ENCODE results near the gene FSHR.

FSHR gene
- long read RNA-seq = 0 reads

- Histone ChIP-seq H3K27ac (replicated peaks) (no peak within 1 kb of the TSS), H3K27me3 (ENCODE audit: insufficient read depth, poor library complexity, severe bottlenecking) (no peaks in the 10 kb centered on the region), H3K4me3 (replicated peaks; ENCODE audit: insufficient read depth, low read length) (no peak within 1 kb of the TSS)
- no peak for DNase-seq (ENCODE audit: low read depth in 1 of 2, low spot score in 1 of 2)
- TF ChIP-seq REST (IDR thresholded peaks at IDR 0.05; ENCODE audit: insufficient replicate concordance, low read depth) (no peak), POLR2AphosphoS5 (IDR thresholded peaks at IDR 0.05; ENCODE audit: low read depth) (no peak)
Observed at GRCh38 chr2:49154140-49154539, at the start of gene FSHR. TSS of gene FSHR (minus strand) at chr2:49154515. CDS start at chr2:49154417, 98 bp downstream.

- DNase-seq (ENCODE audit: low read depth in 1 of 2, low spot score in 1 of 2) = no peak
- no peak overlapping the region for H3K27ac ChIP-seq (replicated peaks)
- TF ChIP-seq GABPA (IDR thresholded peaks at IDR 0.05; ENCODE audit: low read depth) (no peak), SPI1 (IDR thresholded peaks at IDR 0.05; ENCODE audit: borderline replicate concordance, low read depth) (no peak), CTCF (IDR thresholded peaks at IDR 0.05; ENCODE audit: insufficient read depth, low read length) (no peak), POLR2AphosphoS5 (IDR thresholded peaks at IDR 0.05; ENCODE audit: low read depth) (no peak), REST (IDR thresholded peaks at IDR 0.05; ENCODE audit: insufficient replicate concordance, low read depth) (no peak)
- no peaks in the 10 kb centered on the region for H3K27me3 ChIP-seq (ENCODE audit: insufficient read depth, poor library complexity, severe bottlenecking)
- H3K4me3 ChIP-seq (replicated peaks; ENCODE audit: insufficient read depth, low read length) = no peak overlapping the region
Observed at GRCh38 chr2:49199266-49199665, 45.0 kb upstream of the FSHR start.

- H3K4me3 ChIP-seq (replicated peaks; ENCODE audit: insufficient read depth, low read length) = no peak overlapping the region
- no peak overlapping the region for H3K27ac ChIP-seq (replicated peaks)
- TF ChIP-seq GABPA (IDR thresholded peaks at IDR 0.05; ENCODE audit: low read depth) (no peak), SPI1 (IDR thresholded peaks at IDR 0.05; ENCODE audit: borderline replicate concordance, low read depth) (no peak), REST (IDR thresholded peaks at IDR 0.05; ENCODE audit: insufficient replicate concordance, low read depth) (no peak), POLR2AphosphoS5 (IDR thresholded peaks at IDR 0.05; ENCODE audit: low read depth) (no peak), CTCF (IDR thresholded peaks at IDR 0.05; ENCODE audit: insufficient read depth, low read length) (no peak)
- H3K27me3 ChIP-seq (ENCODE audit: insufficient read depth, poor library complexity, severe bottlenecking) = no peaks in the 10 kb centered on the region
- DNase-seq (ENCODE audit: low read depth in 1 of 2, low spot score in 1 of 2) = no peak
Observed at GRCh38 chr2:49194701-49195100, 40.4 kb upstream of the FSHR start.

DNA sequence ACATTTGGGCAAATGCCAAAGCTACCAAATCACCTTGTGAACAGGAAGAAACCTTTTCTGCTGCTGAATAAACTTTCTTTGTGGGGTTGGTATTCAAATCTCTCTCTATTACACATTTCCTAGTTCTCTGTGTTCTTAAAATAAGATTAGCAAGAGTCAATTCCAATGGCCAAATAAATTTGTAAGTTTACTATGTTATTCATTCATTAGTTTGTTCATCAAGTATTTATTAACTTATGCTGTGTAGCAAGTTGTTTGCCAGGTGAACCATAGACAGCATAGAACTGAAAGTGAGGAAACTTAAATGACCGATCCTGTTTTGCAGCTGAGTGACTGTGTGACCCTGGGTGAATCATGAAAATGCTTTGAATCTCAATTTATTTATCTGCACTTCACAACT is 37.7 kb upstream of the FSHR start:
- no peak overlapping the region for H3K4me3 ChIP-seq (replicated peaks; ENCODE audit: insufficient read depth, low read length)
- peaks cover 2% of the 10 kb centered on the region for H3K27me3 ChIP-seq (ENCODE audit: insufficient read depth, poor library complexity, severe bottlenecking)
- TF ChIP-seq CTCF (IDR thresholded peaks at IDR 0.05; ENCODE audit: insufficient read depth, low read length) (no peak), SPI1 (IDR thresholded peaks at IDR 0.05; ENCODE audit: borderline replicate concordance, low read depth) (no peak), POLR2AphosphoS5 (IDR thresholded peaks at IDR 0.05; ENCODE audit: low read depth) (no peak), REST (IDR thresholded peaks at IDR 0.05; ENCODE audit: insufficient replicate concordance, low read depth) (no peak)
- DNase-seq (ENCODE audit: low read depth in 1 of 2, low spot score in 1 of 2) = no peak
- no peak overlapping the region for H3K27ac ChIP-seq (replicated peaks)

Data from HL-60 (cell line).